Stimulated activated CD8-positive, alpha-beta memory T cell treated with anti-CD3 and anti-CD28 coated beads, Interleukin-15, amount 100 ng/mL, for 48 hours (primary cell): ENCODE measurements around the gene CARD9.
A peak's percentile ranks its signal among the peaks of the same experiment; 100 is the strongest.
"Not testable (repeated sequence)": the region's sequence is repeated elsewhere in the genome, so short reads cannot be mapped to it uniquely, and the experiment has no call there.

Source experiments
- DNase-seq, 2 donors: peaks; one replicate each; pipeline ENCODE4 v3.0.0-alpha.2; 2020; ENCODE audit warnings: low read depth in 2 of 2

CARD9 gene

DNA sequence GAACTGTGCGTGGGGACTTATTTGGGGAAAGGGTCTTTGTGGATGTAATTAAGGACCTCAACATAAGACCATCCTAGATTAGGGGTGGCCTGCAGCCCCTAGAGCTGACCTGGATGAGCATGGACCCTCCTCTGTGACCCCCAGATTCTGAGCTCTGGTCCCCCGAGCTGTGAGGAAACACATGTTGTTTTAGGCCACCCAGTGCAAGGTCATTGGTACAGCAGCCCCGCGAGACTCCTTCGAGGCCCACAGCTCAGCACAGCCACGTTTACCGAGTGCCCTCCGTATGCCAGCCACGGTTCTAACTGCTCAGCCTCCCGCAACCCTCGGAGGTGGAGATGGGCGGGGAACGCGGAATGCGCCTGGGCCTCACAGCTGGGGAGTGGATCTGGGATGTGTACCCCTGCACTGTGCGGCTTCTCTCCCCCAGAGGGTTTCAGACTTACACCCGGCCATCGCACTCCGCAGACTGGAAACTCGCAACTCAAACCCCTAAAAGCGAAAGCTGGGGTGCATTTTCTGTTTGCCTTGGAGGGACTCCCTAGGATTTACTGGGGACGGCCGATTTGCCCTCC, 50.6 kb downstream of the CARD9 start:
- no peak for DNase-seq

DNA sequence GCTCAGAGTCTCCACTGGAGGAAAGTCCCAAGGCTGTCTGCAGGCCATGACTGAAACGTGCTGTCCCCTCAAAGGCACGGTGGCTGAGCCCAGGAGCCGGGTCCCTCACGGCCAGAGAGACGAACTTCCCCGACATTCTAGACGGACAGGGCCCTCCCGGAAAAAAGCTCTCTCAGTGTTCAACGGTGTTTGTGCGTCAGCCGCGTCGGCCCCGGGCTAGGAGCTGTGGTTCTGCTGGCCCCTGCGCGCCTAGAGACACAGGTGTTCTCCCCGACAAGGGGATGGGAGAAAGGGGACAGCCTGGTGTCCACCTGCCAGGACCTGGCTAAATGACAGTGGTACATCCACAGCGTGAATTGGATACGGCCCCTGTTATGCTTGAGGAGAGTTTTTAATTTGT, 51.9 kb downstream of the CARD9 start:
- no peak for DNase-seq

DNA sequence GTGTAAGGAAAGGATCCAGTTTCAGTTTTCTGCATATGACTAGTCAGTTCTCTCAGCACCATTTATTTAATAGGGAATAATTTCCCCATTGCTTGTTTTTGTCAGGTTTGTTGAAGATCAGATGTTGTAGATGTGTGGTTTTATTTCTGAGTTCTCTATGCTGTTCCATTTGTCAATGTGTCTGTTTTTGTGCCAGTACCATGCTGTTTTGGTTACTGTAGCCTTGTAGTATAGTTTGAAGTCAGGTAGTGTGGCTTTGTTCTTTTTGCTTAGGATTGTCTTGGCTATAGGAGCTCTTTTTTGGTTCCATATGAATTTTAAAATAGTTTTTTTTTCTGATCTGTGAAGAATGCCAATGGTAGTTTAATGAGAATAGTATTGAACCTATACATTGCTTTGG, 52.5 kb downstream of the CARD9 start:
- DNase-seq = not testable (repeated sequence)

DNA sequence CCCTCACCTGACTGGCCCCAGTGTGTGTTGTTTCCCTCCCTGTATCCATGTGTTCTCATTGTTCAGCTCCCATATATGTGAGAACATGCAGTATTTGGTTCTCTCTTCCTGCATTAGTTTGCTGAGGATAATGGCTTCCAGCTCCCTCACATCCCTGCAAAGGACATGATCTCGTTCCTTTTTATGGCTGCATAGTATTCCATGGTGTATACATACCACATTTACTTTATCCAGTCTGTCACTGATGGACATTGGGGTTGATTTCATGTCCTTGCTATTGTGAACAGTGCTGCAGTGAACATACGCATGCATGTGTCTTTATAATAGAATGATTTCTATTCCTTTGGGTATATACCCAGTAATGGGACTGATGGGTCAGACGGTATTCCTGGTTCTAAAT, 53.5 kb downstream of the CARD9 start:
- DNase-seq = not testable (repeated sequence)

DNA sequence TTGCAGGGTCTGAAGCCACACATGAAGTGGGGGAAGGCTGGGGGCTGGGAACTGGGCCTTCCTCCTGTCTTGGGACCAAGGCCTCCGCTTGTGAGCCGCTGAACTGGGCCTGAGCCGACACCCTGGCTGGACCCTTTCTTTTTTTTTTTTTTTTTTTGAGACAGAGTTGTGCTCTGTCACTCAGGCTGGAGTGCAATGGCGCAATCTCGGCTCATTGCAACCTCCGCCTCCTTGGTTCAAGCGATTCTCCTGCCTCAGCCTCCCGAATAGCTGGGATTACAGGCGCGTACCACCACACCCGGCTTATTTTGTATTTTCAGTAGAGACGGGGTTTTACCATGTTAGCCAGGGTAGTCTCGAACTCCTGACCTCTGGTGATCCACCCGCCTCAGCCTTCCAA, 54.2 kb downstream of the CARD9 start:
- DNase-seq = not testable (repeated sequence)

DNA sequence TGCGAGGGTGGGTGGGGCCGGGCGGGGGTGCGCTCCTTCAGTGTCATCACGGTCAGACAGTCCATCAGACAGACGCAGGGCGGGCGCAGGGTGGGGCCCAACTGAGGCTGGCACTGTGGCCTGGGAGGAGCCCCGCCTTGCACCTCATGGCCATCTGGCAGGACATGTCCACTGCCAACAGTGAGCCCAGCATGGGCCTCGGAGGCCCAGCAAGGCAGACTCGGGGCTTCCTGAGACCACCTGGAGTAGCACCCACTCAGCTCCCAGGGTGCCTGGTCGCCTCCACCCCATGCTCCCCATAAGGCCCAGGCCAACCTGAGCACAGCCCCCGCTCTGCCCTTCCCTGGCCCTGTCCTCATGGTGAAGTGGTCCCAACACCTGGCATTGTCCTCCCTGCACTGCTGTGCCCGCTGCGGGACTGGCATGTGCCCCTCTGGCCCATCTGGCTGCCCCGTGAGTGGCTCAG, 54.7 kb downstream of the CARD9 start:
- DNase-seq = no peak

DNA sequence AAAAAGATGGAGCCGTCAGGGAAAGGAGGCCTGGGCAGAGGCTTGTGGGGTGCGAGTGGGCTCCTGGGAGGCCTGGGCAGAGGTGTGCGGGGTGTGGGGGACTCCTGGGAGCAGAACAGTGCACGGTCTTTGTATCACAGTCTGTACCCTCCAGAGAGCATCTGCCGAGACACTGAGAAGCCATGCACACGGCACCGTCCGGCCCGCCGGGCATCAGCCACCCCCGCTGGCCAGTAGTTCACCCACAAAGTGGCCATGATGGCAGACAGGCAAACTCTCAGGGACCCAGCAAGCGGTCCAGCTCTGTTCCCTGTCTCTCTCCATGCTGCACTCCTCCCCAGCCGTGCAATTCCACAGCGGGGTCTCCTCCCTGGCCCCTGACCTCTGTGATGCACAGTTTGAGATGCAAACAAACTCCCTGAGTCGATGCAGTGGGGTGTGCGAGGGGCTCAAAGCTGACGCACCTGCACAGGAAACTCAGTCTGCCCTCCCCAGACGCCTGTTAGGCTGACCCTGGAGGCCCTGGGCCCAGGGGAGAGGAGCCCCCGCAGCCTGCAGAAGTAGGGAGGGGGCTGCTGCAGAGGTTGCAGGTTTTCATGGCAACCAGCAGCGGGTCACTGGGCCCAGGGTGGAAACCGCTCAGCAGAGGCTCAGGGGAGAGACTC, 55.2 kb downstream of the CARD9 start:
- no peak for DNase-seq

DNA sequence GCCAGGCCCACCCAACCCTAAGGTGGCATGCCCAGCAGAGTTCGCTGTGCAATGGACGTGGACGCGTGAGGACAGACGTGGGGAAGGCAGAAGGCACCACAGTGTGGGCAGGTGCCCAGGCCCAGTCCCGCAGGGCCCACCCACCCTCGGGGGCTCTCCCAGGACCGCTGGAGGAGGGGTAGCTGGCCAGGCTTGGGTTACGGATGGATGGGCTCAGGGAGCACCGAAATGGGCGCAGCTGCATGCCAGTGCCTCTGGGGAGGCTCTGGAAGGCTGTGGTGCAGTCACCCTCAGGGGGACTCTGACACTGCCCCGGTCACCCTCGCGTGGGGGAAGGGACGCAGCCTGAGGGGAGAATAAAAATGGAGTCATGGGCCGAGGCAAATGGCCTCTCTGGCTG, 55.8 kb downstream of the CARD9 start:
- DNase-seq = no peak

DNA sequence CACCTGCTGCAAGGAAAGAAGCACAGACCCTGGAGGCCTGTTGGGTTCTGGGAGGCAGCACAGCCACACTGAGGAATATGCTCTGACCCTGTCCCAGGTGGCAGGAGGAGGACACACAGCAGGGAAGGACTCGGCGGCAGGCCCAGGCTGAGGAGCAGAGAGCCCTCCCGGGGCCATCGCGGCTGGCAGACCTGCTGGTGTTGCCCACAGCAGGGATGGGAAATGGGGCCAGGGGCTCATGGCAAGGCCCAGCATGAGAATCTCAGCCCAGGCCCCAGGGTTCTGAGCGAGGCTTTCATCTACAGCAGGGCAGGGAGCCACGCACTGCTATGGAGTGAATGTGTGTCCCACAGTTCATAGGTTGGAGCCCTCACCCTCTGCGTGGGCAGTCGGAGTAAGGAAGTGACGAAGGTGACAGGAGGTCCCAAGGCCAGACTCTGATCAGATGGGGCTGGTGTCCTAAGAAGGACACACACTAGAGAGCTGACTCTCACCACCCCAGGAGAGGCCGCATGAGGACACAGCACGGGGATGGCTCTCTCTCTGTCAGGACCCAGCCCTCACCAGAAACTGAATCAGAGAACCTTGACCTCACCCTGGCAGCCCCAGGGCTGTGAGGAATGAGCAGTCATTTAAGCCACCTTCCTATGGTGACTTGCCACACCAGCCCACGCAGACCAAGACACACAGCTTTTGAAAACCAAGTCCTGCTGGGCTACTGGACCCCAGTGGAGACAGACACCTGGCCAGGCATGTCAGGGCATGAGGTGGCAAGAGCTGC, 56.4 kb downstream of the CARD9 start:
- DNase-seq = no peak

DNA sequence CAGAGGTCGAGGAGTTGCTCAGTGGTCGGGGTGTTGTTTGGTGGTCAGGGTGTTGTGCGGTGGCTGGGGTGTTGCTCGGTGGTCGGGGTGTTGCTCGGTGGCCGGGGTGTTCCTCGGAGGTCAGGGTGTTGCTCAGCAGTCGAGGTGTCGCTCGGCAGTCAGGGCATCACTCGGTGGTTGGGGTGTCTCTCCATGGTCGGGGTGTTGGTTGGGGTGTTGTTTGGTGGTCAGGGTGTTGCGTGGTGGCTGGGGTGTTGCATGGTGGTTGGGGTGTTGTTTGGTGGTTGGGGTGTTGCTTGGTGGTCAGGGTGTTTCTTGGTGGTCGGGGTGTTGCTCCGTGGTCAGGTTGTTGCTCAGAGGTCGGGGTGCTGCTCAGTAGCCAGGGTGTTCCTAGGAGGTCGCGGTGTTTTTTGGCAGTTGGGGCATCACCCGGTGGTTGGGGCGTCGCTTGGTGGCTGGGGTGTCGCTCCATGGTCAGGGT, 57.2 kb downstream of the CARD9 start:
- peak in 1 of 2 donors; percentile 16 for DNase-seq

DNA sequence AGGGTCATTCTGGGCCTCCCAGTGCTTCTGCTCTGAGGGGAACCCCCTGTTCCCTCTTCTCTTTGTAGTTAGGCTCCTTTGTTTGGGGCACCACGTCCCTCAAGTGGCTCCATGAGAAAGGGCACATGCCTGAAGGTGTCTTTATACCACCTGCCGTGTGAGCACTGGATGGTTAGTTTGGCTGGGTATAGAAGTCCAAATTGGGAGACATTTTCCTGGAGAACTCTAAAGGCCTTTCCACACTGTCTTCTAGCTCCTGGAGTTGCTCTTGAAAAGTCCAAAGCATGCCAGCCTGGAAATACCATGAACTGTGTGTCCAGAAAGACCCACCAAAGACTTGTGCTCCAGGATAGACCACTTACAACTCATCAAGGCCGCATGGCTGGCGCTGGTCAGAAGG, 58.5 kb downstream of the CARD9 start:
- no peak for DNase-seq

DNA sequence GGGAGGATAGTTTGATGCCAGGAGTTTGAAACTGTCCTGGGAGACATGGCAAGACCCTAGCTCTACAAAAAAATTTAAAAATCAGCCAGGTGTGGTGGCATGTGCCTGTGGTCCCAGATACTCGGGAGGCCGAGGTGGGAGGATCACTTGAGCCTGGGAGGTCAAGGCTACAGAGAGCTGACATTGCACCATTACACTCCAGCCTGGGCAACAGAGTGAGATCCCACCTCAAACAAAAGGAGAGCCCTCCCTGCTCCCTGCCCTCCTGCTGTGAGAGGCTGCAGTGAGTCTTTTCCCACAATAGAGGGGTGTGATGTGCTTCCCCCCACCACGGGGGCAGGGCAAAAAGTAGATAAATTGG, 59.4 kb downstream of the CARD9 start:
- no peak for DNase-seq
